HL-60 (cell line): Measurements from ENCODE around the gene MAGEA8.

Experiments
- CTCF ChIP-seq: IDR thresholded peaks from one replicate; pipeline ENCODE4 v1.5.1; 2011; ENCODE audit warnings: low read length, control low read depth, inconsistent platforms; ENCODE audit not compliant: insufficient read depth
- POLR2AphosphoS5 ChIP-seq: IDR thresholded peaks from 2 replicates; pipeline ENCODE4 v1.6.1; 2012; ENCODE audit warnings: low read depth
- REST ChIP-seq: IDR thresholded peaks from 2 replicates; pipeline ENCODE4 v1.6.1; 2012; ENCODE audit warnings: low read depth; ENCODE audit not compliant: insufficient replicate concordance

- TF ChIP-seq CTCF (no peak), POLR2AphosphoS5 (no peak), REST (no peak)
These were observed 35.6 kb upstream of the MAGEA8 start for GRCh38 chrX:149845385-149845784.
